Common myeloid progenitor, CD34-positive (primary cell): Measurements from ENCODE around the gene SPEF2.

ENCODE experiments used
- CTCF ChIA-PET: fragments of 350-600 bp; sonication (Branson Sonifier 250); formaldehyde crosslinking; loops from one replicate; lab custom pipeline; 2021; ENCODE audit warnings: antibody characterized with exemption; lab: Charles Lee
- POLR2A ChIA-PET: fragments of 350-600 bp; sonication (Branson Sonifier 250); formaldehyde crosslinking; loops from one replicate; lab custom pipeline; 2021; ENCODE audit warnings: antibody characterized with exemption; lab: Charles Lee
- DNase-seq, 3 donors: peaks; one replicate each; pipeline versions ENCODE4 v3.0.0 to v3.0.0-alpha.2; 2013
- H3K27ac ChIP-seq, 2 experiments: 1 replicate in 1 of 2; 2 replicates in 1 of 2; pipeline ENCODE4 v1.7.0; 2013; ENCODE audit warnings: inconsistent platforms in 2 of 2, low read length in 2 of 2, mild to moderate bottlenecking in 2 of 2, low read depth in 1 of 2, moderate library complexity in 1 of 2; ENCODE audit not compliant: severe bottlenecking in 2 of 2, insufficient read depth in 1 of 2, poor library complexity in 1 of 2
- H3K27me3 ChIP-seq, 5 experiments: replicated peaks in 2 of 5; 1 replicate in 3 of 5; 2 replicates in 2 of 5; pipeline versions ENCODE4 v1.6.1 to v1.7.0; 2013; ENCODE audit warnings: low read length in 4 of 5, mild to moderate bottlenecking in 2 of 5, moderate library complexity in 2 of 5, inconsistent platforms in 1 of 5; ENCODE audit not compliant: insufficient read depth in 5 of 5, control insufficient read depth in 4 of 5
- H3K36me3 ChIP-seq, 4 experiments: 1 replicate in 2 of 4; 2 replicates in 2 of 4; pipeline versions ENCODE4 v1.6.1 to v1.7.0; 2013; ENCODE audit warnings: low read length in 3 of 4, control low read depth in 1 of 4, mild to moderate bottlenecking in 1 of 4; ENCODE audit not compliant: control insufficient read depth in 4 of 4, insufficient read depth in 4 of 4
- H3K4me1 ChIP-seq, 4 experiments: 1 replicate in 3 of 4; 2 replicates in 1 of 4; pipeline versions ENCODE4 v1.6.1 to v1.7.1; 2013; ENCODE audit warnings: low read length in 3 of 4, mild to moderate bottlenecking in 3 of 4, control low read depth in 1 of 4, inconsistent platforms in 1 of 4, moderate library complexity in 1 of 4; ENCODE audit not compliant: control insufficient read depth in 4 of 4, insufficient read depth in 4 of 4; ENCODE audit errors: control extremely low read depth in 1 of 4
- H3K4me3 ChIP-seq, 7 experiments: 1 replicate in 4 of 7; 2 replicates in 3 of 7; pipeline versions ENCODE4 v1.5.1 to v1.7.0; 2013; ENCODE audit warnings: mild to moderate bottlenecking in 7 of 7, low read length in 6 of 7, moderate library complexity in 6 of 7, inconsistent platforms in 2 of 7, low read depth in 2 of 7, control low read depth in 1 of 7; ENCODE audit not compliant: insufficient read depth in 4 of 7, control insufficient read depth in 1 of 7; ENCODE audit errors: extremely low read depth in 1 of 7
- H3K9me3 ChIP-seq, 5 experiments: 1 replicate in 4 of 5; 2 replicates in 1 of 5; pipeline versions ENCODE4 v1.6.1 to v1.7.1; 2013; ENCODE audit warnings: low read length in 4 of 5, mild to moderate bottlenecking in 2 of 5, inconsistent platforms in 1 of 5, low read depth in 1 of 5, moderate library complexity in 1 of 5; ENCODE audit not compliant: control insufficient read depth in 4 of 5, insufficient read depth in 2 of 5; ENCODE audit errors: control extremely low read depth in 1 of 5
- WGBS: methylation state at CpG from one replicate; pipeline ENCODE4 v1.1.5; 2013; ENCODE audit not compliant: insufficient coverage; 5-methylcytosine and 5-hydroxymethylcytosine counted together

SPEF2 gene

DNA sequence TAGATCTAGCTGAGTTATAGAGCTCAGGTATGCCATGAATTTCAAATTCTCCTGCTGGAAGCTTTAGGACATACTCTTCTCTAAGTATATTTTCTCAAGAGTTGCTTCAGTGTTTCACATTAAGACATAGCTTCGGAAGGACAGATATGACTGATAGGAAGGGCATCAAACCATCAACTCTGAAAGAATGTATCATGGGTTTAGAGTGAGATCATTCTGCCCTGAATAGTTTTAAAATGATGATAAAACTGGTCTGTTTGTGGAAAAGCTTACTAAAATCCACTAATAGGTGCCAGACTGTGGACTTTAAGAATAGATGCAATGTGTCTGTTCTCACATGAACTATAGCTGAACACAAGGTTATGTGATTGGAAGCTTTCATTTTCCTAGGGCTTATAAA lies 8.4 kb downstream of the SPEF2 start:
- Histone ChIP-seq H3K9me3 (no peaks in the 10 kb centered on the region), H3K4me1 (peaks cover 0 to 15% (median 1%) of the 10 kb centered on the region in 4 experiments), H3K27me3 (no peaks in the 10 kb centered on the region), H3K36me3 (peaks cover 0 to 16% (median 2%) of the 10 kb centered on the region in 4 experiments), H3K4me3 (no peak overlapping the region), H3K27ac (no peak overlapping the region)
- WGBS = no CpG with 5 or more reads among the region's 1 CpG
- ChIA-PET POLR2A (no interaction called here), CTCF (interaction anchor here (1.1 to 3.3 kb wide), 5 partner anchors 10 to 300 kb away, joined by 3 to 15 read pairs (median 3); no protein-coding TSS in a partner anchor)
- DNase-seq = no peak

DNA sequence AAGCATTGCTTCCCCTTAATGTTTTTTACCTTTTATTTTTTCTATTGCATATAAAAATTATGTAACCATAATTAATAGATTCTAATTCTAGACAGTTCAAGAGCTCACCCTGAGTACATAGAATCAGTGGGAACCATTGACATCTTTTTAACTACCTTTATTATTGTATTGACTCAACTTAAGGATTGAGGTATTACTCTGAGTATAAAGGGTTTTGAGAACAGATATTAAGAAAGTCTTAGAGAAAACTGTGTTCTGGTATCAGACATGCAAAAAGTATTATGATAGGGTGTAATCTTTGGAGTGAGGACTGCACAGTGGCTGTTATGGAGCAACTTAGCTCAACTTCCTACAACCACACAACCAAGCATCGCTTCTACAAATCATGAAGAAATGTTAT lies 8.9 kb downstream of the SPEF2 start:
- POLR2A ChIA-PET = no interaction called here
- no peak overlapping the region for H3K4me3 ChIP-seq
- no peaks in the 10 kb centered on the region for H3K9me3 ChIP-seq
- WGBS = no CpG with 5 or more reads among the region's 1 CpG
- no peak overlapping the region for H3K27ac ChIP-seq
- H3K27me3 ChIP-seq = no peaks in the 10 kb centered on the region
- CTCF ChIA-PET = interaction anchor here (1.1 to 3.3 kb wide), 5 partner anchors 10 to 299 kb away, joined by 3 to 15 read pairs (median 3); no protein-coding TSS in a partner anchor
- no peak for DNase-seq
- H3K4me1 ChIP-seq = peaks cover 0 to 15% (median 1%) of the 10 kb centered on the region in 4 experiments
- H3K36me3 ChIP-seq = peaks cover 0 to 19% (median 2%) of the 10 kb centered on the region in 4 experiments

DNA sequence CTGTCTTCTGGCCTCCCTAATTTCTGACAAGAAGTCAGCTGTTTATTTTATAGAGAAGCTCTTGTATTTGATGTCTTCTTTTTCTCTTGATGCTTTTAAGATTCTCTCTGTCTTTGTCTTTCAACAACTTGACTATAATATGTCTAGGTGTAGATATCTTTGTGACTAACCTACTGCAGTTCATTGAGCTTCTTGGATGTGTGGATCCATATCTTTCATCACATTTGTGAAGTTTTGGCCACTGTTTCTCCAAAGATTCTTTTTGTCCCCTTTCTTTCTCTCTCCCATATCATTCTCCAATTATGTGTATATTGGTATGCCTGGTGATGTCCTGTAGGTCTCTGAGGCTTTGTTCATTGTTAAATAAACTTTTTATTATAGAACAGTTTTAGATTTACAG lies 16.7 kb downstream of the SPEF2 start:
- peaks cover 0 to 57% (median 14%) of the 10 kb centered on the region in 4 experiments for H3K36me3 ChIP-seq
- peak in 2 of 3 donors; percentile 7 to 9 for DNase-seq
- no peak overlapping the region for H3K27ac ChIP-seq
- H3K9me3 ChIP-seq = peaks cover 0 to 28% (median 5%) of the 10 kb centered on the region in 5 experiments
- no peak overlapping the region for H3K4me3 ChIP-seq
- ChIA-PET CTCF (interaction anchor here (1.3 kb wide), 1 partner anchor 290 kb away, joined by 3 read pairs; no protein-coding TSS in a partner anchor), POLR2A (no interaction called here)
- no peaks in the 10 kb centered on the region for H3K27me3 ChIP-seq
- no peaks in the 10 kb centered on the region for H3K4me1 ChIP-seq

DNA sequence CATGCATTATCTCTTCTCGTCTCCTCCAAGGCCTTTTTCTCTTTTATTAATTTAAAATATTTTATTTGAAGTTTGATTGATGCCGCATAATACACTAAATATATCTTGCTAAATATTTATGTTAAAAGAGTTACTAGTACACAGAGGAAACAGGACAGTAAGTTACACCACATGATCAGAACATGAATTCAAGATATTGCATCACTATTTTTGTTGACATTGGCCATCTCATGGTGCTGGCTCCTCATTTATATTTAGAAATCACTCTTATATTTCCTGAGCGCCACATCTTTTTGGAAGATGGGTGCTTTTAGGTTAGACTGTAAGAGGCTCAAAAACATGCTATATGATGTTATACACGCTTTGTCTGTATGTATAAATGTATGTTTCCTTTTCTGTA lies 23.0 kb downstream of the SPEF2 start:
- Histone ChIP-seq H3K36me3 (peaks cover 0 to 21% (median 11%) of the 10 kb centered on the region in 4 experiments), H3K9me3 (no peaks in the 10 kb centered on the region), H3K27ac (no peak overlapping the region), H3K4me3 (no peak overlapping the region), H3K27me3 (no peaks in the 10 kb centered on the region), H3K4me1 (no peaks in the 10 kb centered on the region)
- 100% methylated on average over 1 of the region's 4 CpGs for WGBS
- CTCF ChIA-PET = no interaction called here
- POLR2A ChIA-PET = no interaction called here
- DNase-seq = no peak

DNA sequence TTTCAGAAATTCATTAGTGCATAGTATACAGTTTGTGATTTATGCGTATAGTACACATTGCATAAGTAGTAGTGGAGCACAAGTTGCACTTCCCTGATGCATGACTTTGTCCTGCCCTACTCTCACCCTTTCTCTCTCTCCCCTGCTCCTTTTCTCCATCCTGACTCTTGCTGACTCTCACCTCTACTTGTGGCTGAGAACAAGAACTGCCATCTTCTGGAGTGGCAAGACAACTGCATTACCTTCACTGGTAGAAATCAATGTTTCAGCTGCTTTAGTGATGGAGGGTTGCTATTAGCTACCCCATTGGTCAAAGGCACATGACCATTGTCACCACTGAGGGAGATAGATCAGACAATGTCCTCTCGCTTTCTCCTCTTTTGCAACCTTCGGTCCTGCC lies 26.9 kb downstream of the SPEF2 start:
- Histone ChIP-seq H3K4me3 (no peak overlapping the region), H3K27ac (no peak overlapping the region), H3K9me3 (no peaks in the 10 kb centered on the region), H3K36me3 (peaks cover 0 to 10% (median 5%) of the 10 kb centered on the region in 4 experiments), H3K27me3 (no peaks in the 10 kb centered on the region), H3K4me1 (no peaks in the 10 kb centered on the region)
- no CpG with 5 or more reads among the region's 3 CpGs for WGBS
- POLR2A ChIA-PET = no interaction called here
- peak in 1 of 3 donors; percentile 30 for DNase-seq
- CTCF ChIA-PET = interaction anchor here (1.7 to 1.8 kb wide), 2 partner anchors 19 to 554 kb away, joined by 3 read pairs; no protein-coding TSS in a partner anchor

DNA sequence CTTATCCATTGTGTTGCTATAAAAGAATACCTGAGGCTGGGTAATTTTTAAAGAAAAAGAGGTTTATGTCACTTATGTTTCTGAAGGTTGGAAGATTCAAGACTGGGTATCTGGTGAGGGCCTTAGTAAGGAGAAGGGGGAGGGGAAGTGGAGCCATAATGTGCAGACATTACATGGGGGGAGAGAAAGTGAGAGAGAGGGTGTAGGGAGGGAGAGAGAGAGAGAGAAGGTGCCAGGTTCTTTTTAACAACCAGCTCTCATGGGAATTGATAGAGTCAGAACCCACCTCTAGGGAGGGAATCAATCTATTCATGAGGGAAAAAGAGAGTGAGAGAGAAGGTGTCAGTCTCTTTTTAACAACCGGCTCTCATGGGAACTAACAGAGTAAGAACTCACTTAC lies 29.5 kb downstream of the SPEF2 start:
- H3K36me3 ChIP-seq = peaks cover 0 to 7% (median 3%) of the 10 kb centered on the region in 4 experiments
- no peak for DNase-seq
- WGBS = 91% methylated on average over 1 of the region's 1 CpG
- CTCF ChIA-PET = no interaction called here
- H3K4me1 ChIP-seq = no peaks in the 10 kb centered on the region
- H3K27me3 ChIP-seq = no peaks in the 10 kb centered on the region
- H3K9me3 ChIP-seq = no peaks in the 10 kb centered on the region
- POLR2A ChIA-PET = no interaction called here
- no peak overlapping the region for H3K4me3 ChIP-seq
- no peak overlapping the region for H3K27ac ChIP-seq

DNA sequence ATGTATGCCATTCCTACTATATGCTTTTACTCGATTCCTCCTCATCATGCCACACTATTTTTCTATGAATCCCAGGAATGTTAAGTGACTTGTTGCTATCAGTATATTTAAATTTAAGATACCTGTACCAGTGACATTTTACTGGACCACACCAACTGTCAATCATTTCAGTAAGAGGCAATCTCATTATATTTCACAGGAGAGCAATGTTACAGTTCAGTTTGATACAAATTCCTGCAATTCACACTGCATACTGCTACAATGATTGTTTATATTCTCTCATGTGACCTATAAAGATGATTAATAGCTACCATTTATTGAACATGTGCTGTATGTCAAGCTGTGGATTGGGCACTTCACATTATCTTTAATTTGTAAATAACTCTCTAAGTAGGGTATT lies 30.0 kb downstream of the SPEF2 start:
- no peak overlapping the region for H3K27ac ChIP-seq
- no peaks in the 10 kb centered on the region for H3K9me3 ChIP-seq
- CTCF ChIA-PET = no interaction called here
- H3K4me3 ChIP-seq = no peak overlapping the region
- no peaks in the 10 kb centered on the region for H3K27me3 ChIP-seq
- no peaks in the 10 kb centered on the region for H3K4me1 ChIP-seq
- DNase-seq = no peak
- WGBS = no CpG with 5 or more reads among the region's 1 CpG
- POLR2A ChIA-PET = no interaction called here
- peaks cover 0 to 7% (median 3%) of the 10 kb centered on the region in 4 experiments for H3K36me3 ChIP-seq
